Endothelial cell of umbilical vein (primary cell): ENCODE results near the gene DPYSL4. TPM values are rescaled to one million over a fixed set of nuclear protein-coding genes. Genes with fewer than 3 reads are reported as not detected.

Experiments
- BruUV-seq: library from RNA; stranded (reverse); fragments of 400-500 nt; replicated peaks from 2 replicates; lab custom pipeline; 2021; lab: Mats Ljungman, UMichigan
- CTCF ChIA-PET: fragments of 300-600, 350-600 bp; sonication (Branson Sonifier 250); formaldehyde crosslinking; loops from one replicate; lab custom pipeline; 2021; ENCODE audit warnings: antibody characterized with exemption, inconsistent platforms; lab: Charles Lee
- POLR2A ChIA-PET: fragments of 300-600, 350-600 bp; sonication (Branson Sonifier 250); formaldehyde crosslinking; loops from one replicate; lab custom pipeline; 2021; ENCODE audit warnings: antibody characterized with exemption, inconsistent platforms; lab: Charles Lee
- DNase-seq: peaks from one replicate; pipeline ENCODE4 v3.0.0-alpha.2; 2011; ENCODE audit warnings: low read depth, low spot score
- FAIRE-seq: peaks from 2 replicates; lab custom pipeline; 2011; peaks lifted over from hg19 to GRCh38; lab: Jason Lieb, UNC
- H2AFZ ChIP-seq: 2 replicates; pipeline ENCODE4 v1.6.0; 2012; ENCODE audit warnings: low read depth, low read length, control low read depth, inconsistent platforms
- H3K27ac ChIP-seq: 2 replicates; pipeline ENCODE4 v1.5.1; 2011; ENCODE audit warnings: low read depth, mild to moderate bottlenecking, control low read depth, low read length, moderate library complexity; ENCODE audit not compliant: insufficient read depth
- H3K27me3 ChIP-seq, 2 experiments: 2 replicates each; pipeline versions ENCODE4 v1.6.0 to v1.6.1; 2011; ENCODE audit warnings: low read length in 2 of 2, mixed read lengths in 1 of 2; ENCODE audit not compliant: control insufficient read depth in 2 of 2, insufficient read depth in 2 of 2
- H3K36me3 ChIP-seq, 2 experiments: 2 replicates in 1 of 2; 3 replicates in 1 of 2; pipeline ENCODE4 v1.5.1; 2011; ENCODE audit warnings: low read length in 2 of 2, mild to moderate bottlenecking in 1 of 2, moderate library complexity in 1 of 2; ENCODE audit not compliant: control insufficient read depth in 2 of 2, insufficient read depth in 2 of 2; ENCODE audit errors: extremely low read depth in 1 of 2
- H3K4me1 ChIP-seq: 3 replicates; pipeline ENCODE4 v1.5.1; 2011; ENCODE audit warnings: mild to moderate bottlenecking, low read length; ENCODE audit not compliant: control insufficient read depth, insufficient read depth; ENCODE audit errors: extremely low read depth
- H3K4me2 ChIP-seq: 2 replicates; pipeline ENCODE4 v1.6.1; 2011; ENCODE audit warnings: low read length, control low read depth, mixed read lengths; ENCODE audit not compliant: insufficient read depth
- H3K4me3 ChIP-seq, 3 experiments: fragments of 200-600 bp in 1 of 3; sonication (generic), shearing (Covaris generic) in 1 of 3; replicated peaks in 1 of 3; 2 replicates each; pipeline ENCODE4 v1.5.1; 2011 to 2016; ENCODE audit warnings: control low read depth in 3 of 3, low read length in 3 of 3, mild to moderate bottlenecking in 2 of 3, inconsistent platforms in 1 of 3, low read depth in 1 of 3, moderate library complexity in 1 of 3; ENCODE audit not compliant: insufficient read depth in 1 of 3
- H3K79me2 ChIP-seq: 2 replicates; pipeline ENCODE4 v1.6.0; 2012; ENCODE audit warnings: low read length, inconsistent platforms; ENCODE audit not compliant: control insufficient read depth, insufficient read depth
- H3K9ac ChIP-seq: replicated peaks from 2 replicates; pipeline ENCODE3; 2011; ENCODE audit warnings: low read length, control low read depth; ENCODE audit not compliant: insufficient read depth; ENCODE audit errors: extremely low read depth
- H3K9me1 ChIP-seq: replicated peaks from 3 replicates; pipeline ENCODE4 v1.6.0; 2011; ENCODE audit warnings: mild to moderate bottlenecking, low read length; ENCODE audit not compliant: control insufficient read depth, insufficient read depth; ENCODE audit errors: extremely low read depth
- H3K9me3 ChIP-seq: replicated peaks from 2 replicates; pipeline ENCODE4 v1.5.1; 2012; ENCODE audit warnings: low read length, inconsistent platforms; ENCODE audit not compliant: control insufficient read depth, insufficient read depth
- H4K20me1 ChIP-seq: replicated peaks from 2 replicates; pipeline ENCODE3; 2011; ENCODE audit warnings: mild to moderate bottlenecking, low read length; ENCODE audit not compliant: control insufficient read depth, insufficient read depth; ENCODE audit errors: extremely low read depth
- CTCF ChIP-seq, 2 donors: IDR thresholded peaks; 1 replicate in 1 of 2; 2 replicates in 1 of 2; pipeline ENCODE4 v1.5.1; 2011; ENCODE audit warnings: low read length in 2 of 2, mild to moderate bottlenecking in 2 of 2, moderate library complexity in 2 of 2, control low read depth in 1 of 2, inconsistent platforms in 1 of 2, low read depth in 1 of 2; ENCODE audit not compliant: insufficient read depth in 1 of 2; ENCODE audit errors: extremely low read depth in 1 of 2
- EZH2 ChIP-seq: IDR thresholded peaks from 2 replicates; pipeline ENCODE4 v1.6.1; 2012; ENCODE audit warnings: borderline replicate concordance, low read depth, mild to moderate bottlenecking, moderate library complexity, low read length, inconsistent platforms; ENCODE audit not compliant: severe bottlenecking
- FOS ChIP-seq: IDR thresholded peaks from 2 replicates; pipeline ENCODE4 v1.6.1; 2011; ENCODE audit warnings: mild to moderate bottlenecking, low read length, moderate library complexity, borderline replicate concordance; ENCODE audit not compliant: insufficient read depth
- GATA2 ChIP-seq: IDR thresholded peaks from 2 replicates; pipeline ENCODE4 v1.7.0; 2011; ENCODE audit warnings: low read depth, mild to moderate bottlenecking, moderate library complexity, mixed read lengths, low read length; ENCODE audit not compliant: insufficient read length, insufficient read depth
- JUN ChIP-seq: IDR thresholded peaks from 2 replicates; pipeline ENCODE4 v1.6.1; 2011; ENCODE audit warnings: borderline replicate concordance, low read depth; ENCODE audit not compliant: insufficient read length, insufficient read depth
- MAX ChIP-seq: IDR thresholded peaks from 2 replicates; pipeline ENCODE4 v1.6.1; 2011; ENCODE audit not compliant: insufficient read depth, insufficient read length
- MYC ChIP-seq: IDR thresholded peaks from one replicate; pipeline ENCODE4 v1.6.1; 2011; ENCODE audit warnings: mild to moderate bottlenecking, low read depth, low read length
- POLR2A ChIP-seq: IDR thresholded peaks from 2 replicates; pipeline ENCODE4 v1.6.1; 2012; ENCODE audit warnings: low read depth, mild to moderate bottlenecking, control low read depth, low read length
- POLR2AphosphoS5 ChIP-seq: IDR thresholded peaks from 2 replicates; pipeline ENCODE4 v1.6.1; 2012; ENCODE audit warnings: low read depth, mild to moderate bottlenecking, control low read depth, low read length, moderate library complexity; ENCODE audit not compliant: insufficient read depth
- dilution Hi-C: fragments of 300-500 bp; cut with MboI; formaldehyde crosslinking; loops from one replicate; pipeline ENCODE4 v1.15.0; 2019; ENCODE audit warnings: low sequenced_read_pairs; ENCODE audit not compliant: extremely low pct_ligation_motif_present
- intact Hi-C: fragments of 100-400 bp; cut with micrococcal nuclease; formaldehyde crosslinking; loops from one replicate; pipeline ENCODE4 v1.10.0; 2022
- polyA plus RNA-seq, 4 experiments: library from polyadenylated mRNA; depleted of rRNA in 3 of 4; stranded (reverse) in 3 of 4; unstranded in 1 of 4; fragments of >200 nt; gene quantifications; 2 replicates each; pipeline versions ENCODE4 v1.2.1 to v1.2.3, GENCODE V29; 2011 to 2012; ENCODE audit warnings: missing spikeins in 1 of 4
- total RNA-seq: library from RNA; stranded (reverse); gene quantifications from 2 replicates; pipeline ENCODE4 v1.2.3, GENCODE V29; 2021

DPYSL4 gene
- total and polyA plus RNA-seq, 2 donors (not counting 3 experiments of a cell fraction or from before 2014, with no cell fraction given): 27.1 to 60.0 TPM

GRCh38 chr10:132233501-132234085 lies 46.8 kb downstream of the DPYSL4 start:
- no peak overlapping the region for H3K27ac ChIP-seq
- POLR2A ChIA-PET: no interaction called here
- H3K4me2 ChIP-seq: no peak overlapping the region
- CTCF ChIA-PET: no interaction called here
- no peaks in the 10 kb centered on the region for H3K27me3 ChIP-seq
- FAIRE-seq: no peak
- no peaks in the 10 kb centered on the region for H3K4me1 ChIP-seq
- H3K9me1 ChIP-seq: no peaks in the 10 kb centered on the region
- TF ChIP-seq GATA2 (no peak), CTCF (IDR thresholded peaks at IDR 0.05; ENCODE audit: extremely low read depth in 1 of 2, insufficient read depth in 1 of 2, low read depth in 1 of 2, low read length in 2 of 2) (no peak), EZH2 (no peak), POLR2A (no peak), MAX (no peak), POLR2AphosphoS5 (no peak), JUN (no peak), FOS (no peak), MYC (no peak)
- no peaks in the 10 kb centered on the region for H3K36me3 ChIP-seq
- no peaks in the 10 kb centered on the region for H3K79me2 ChIP-seq
- dilution Hi-C loops: no loop called here
- no peak overlapping the region for H3K4me3 ChIP-seq
- DNase-seq: no peak
- H4K20me1 ChIP-seq: no peaks in the 10 kb centered on the region
- H3K9me3 ChIP-seq: no peaks in the 10 kb centered on the region
- no peak overlapping the region for H2AFZ ChIP-seq
- H3K9ac ChIP-seq: no peak overlapping the region
- intact Hi-C loops: no loop called here
- BruUV-seq: no TSS peak
